Neural progenitor cell (in vitro differentiated cells): ENCODE data around the gene RFPL1. TPM values are rescaled to one million over a fixed set of nuclear protein-coding genes. Genes with fewer than 3 reads are reported as not detected.

Experiments used
- DNase-seq: peaks from one replicate; pipeline ENCODE4 v3.0.0-alpha.2; 2016; ENCODE audit warnings: low spot score
- H2AFZ ChIP-seq: fragments of 200-600 bp; sonication (generic); replicated peaks from 2 replicates; pipeline ENCODE4 v1.6.1; 2016; ENCODE audit warnings: antibody characterized with exemption
- H3F3A ChIP-seq: fragments of 200-600 bp; sonication (generic); 2 replicates; pipeline ENCODE4 v1.6.1; 2016; ENCODE audit warnings: antibody characterized with exemption, low read depth
- H3K27ac ChIP-seq: fragments of 200-600 bp; sonication (generic); 2 replicates; pipeline ENCODE4 v1.5.1; 2016; ENCODE audit warnings: mild to moderate bottlenecking
- H3K27me3 ChIP-seq: fragments of 200-600 bp; sonication (generic); 2 replicates; pipeline ENCODE4 v1.6.1; 2016; ENCODE audit warnings: mild to moderate bottlenecking, moderate library complexity
- H3K36me3 ChIP-seq: fragments of 200-600 bp; sonication (generic); 2 replicates; pipeline ENCODE4 v1.5.1; 2016
- H3K4me1 ChIP-seq: fragments of 200-600 bp; sonication (generic); 2 replicates; pipeline ENCODE4 v1.6.1; 2016; ENCODE audit warnings: mixed run types
- H3K4me2 ChIP-seq: fragments of 200-600 bp; sonication (generic); 2 replicates; pipeline ENCODE4 v1.6.1; 2016
- H3K4me3 ChIP-seq: fragments of 200-600 bp; sonication (generic); 2 replicates; pipeline ENCODE4 v1.5.1; 2016
- H3K79me2 ChIP-seq: fragments of 200-600 bp; sonication (generic); 2 replicates; pipeline ENCODE4 v1.6.1; 2016; ENCODE audit warnings: low read depth
- H3K9ac ChIP-seq: fragments of 200-600 bp; sonication (generic); 2 replicates; pipeline ENCODE4 v1.6.1; 2016
- H3K9me3 ChIP-seq: fragments of 200-600 bp; sonication (generic); 2 replicates; pipeline ENCODE4 v1.5.1; 2016; ENCODE audit warnings: low read depth
- H4K20me1 ChIP-seq: fragments of 200-600 bp; sonication (generic); 2 replicates; pipeline ENCODE4 v1.6.1; 2016; ENCODE audit warnings: low read depth
- H3K27ac Mint-ChIP-seq: 3 replicates; pipeline ENCODE4 v1.8.0; 2021; ENCODE audit warnings: mixed read lengths
- H3K27me3 Mint-ChIP-seq: 2 replicates; pipeline ENCODE4 v1.8.0; 2022; ENCODE audit warnings: low read depth, mild to moderate bottlenecking, inconsistent platforms, moderate library complexity, mixed read lengths; ENCODE audit not compliant: insufficient read depth
- H3K36me3 Mint-ChIP-seq: 3 replicates; pipeline ENCODE4 v1.8.0; 2021; ENCODE audit warnings: mixed read lengths
- H3K4me1 Mint-ChIP-seq: 3 replicates; pipeline ENCODE4 v1.8.0; 2021; ENCODE audit warnings: mixed read lengths
- H3K4me3 Mint-ChIP-seq: 3 replicates; pipeline ENCODE4 v1.8.0; 2021; ENCODE audit warnings: mild to moderate bottlenecking, moderate library complexity, mixed read lengths
- H3K9me3 Mint-ChIP-seq: 3 replicates; pipeline ENCODE4 v1.8.0; 2020; ENCODE audit warnings: mixed read lengths
- CTCF ChIP-seq: fragments of 200-600 bp; sonication (generic); IDR thresholded peaks from 2 replicates; pipeline ENCODE4 v1.5.1; 2017; ENCODE audit warnings: antibody characterized with exemption, mild to moderate bottlenecking
- EZH2 ChIP-seq: fragments of 200-600 bp; sonication (generic); IDR thresholded peaks from 2 replicates; pipeline ENCODE4 v1.6.1; 2017; ENCODE audit warnings: antibody characterized with exemption, mild to moderate bottlenecking, moderate library complexity
- EZH2phosphoT487 ChIP-seq: fragments of 200-600 bp; sonication (generic); IDR thresholded peaks from 2 replicates; pipeline ENCODE4 v1.6.1; 2017; ENCODE audit warnings: antibody characterized with exemption
- total RNA-seq: library from RNA; depleted of rRNA; stranded (reverse); fragments of >200 nt; gene quantifications from 2 replicates; pipeline ENCODE4 v1.2.3, GENCODE V29; 2015; ENCODE audit warnings: low replicate concordance

The RFPL1 gene
- total RNA-seq, 1 donor from 2014 or later = not detected

DNA sequence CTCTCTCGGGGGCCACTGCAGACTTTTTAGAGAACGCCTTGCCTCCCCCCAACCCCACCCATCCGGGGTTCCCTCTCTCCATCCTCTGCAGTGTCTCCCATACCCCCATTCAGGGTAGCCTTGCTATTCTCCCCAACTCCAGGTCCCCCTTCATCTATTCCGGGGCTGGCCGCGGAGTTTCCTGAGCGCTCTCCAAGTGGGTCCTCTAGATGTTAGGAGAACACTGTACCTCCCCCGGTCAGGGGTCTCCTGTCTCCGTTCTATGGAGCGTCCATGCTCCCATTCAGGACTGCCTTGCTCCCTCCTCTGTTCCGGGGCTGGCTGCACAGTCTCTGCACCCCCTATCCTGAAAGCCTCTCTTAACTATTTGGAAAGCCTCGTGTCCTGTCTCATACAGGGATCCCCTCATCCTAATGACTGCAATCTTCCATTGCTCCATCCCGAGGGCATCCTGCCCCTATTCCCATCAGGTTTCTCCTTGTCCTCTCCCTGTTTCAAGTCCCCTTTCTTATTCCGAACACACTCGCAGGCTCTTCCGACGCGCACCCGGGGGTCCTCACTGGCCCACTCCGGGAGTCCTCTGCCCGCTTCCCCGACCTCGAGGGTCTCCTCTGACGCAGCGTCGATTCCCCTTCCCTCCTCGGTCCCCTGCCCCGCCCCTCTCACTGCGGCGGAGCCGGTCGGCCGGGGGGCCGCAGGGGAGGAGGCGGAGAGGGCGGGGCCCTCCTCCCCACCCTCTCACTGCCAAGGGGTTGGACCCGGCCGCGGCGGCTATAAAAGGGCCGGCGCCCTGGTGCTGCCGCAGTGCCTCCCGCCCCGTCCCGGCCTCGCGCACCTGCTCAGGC is 41.3 kb downstream of the RFPL1 start, which contains the start of gene NEFH:
Gene NEFH (plus strand): TSS at position 802 of the 845 bp plus-strand sequence. CDS start 45 bp downstream, outside the sequence.
- H3K9me3 ChIP-seq = no peaks in the 10 kb centered on the region
- H3K4me3 Mint-ChIP-seq = peak within 1 kb of the TSS; percentile 84
- H3K36me3 Mint-ChIP-seq = no peaks in the 10 kb centered on the region
- peaks cover 62% of the 10 kb centered on the region for H4K20me1 ChIP-seq
- H3K9ac ChIP-seq = no peak within 1 kb of the TSS
- peak within 1 kb of the TSS; percentile 5 for H3K27ac Mint-ChIP-seq
- no peaks in the 10 kb centered on the region for H3K36me3 ChIP-seq
- H2AFZ ChIP-seq = no peak within 1 kb of the TSS
- H3K4me2 ChIP-seq = peak within 1 kb of the TSS; percentile 71
- H3K27me3 ChIP-seq = peaks cover 74% of the 10 kb centered on the region
- H3K9me3 Mint-ChIP-seq = no peaks in the 10 kb centered on the region
- DNase-seq = peak; percentile 56
- H3K4me1 Mint-ChIP-seq = peaks cover 29% of the 10 kb centered on the region
- H3F3A ChIP-seq = peaks cover 28% of the 10 kb centered on the region
- H3K27me3 Mint-ChIP-seq = peaks cover 45% of the 10 kb centered on the region
- no peak for TF ChIP-seq EZH2
- no peak for TF ChIP-seq EZH2phosphoT487
- no peak for TF ChIP-seq CTCF
- no peak within 1 kb of the TSS for H3K27ac ChIP-seq
- no peaks in the 10 kb centered on the region for H3K79me2 ChIP-seq
- H3K4me1 ChIP-seq = peaks cover 24% of the 10 kb centered on the region
- H3K4me3 ChIP-seq = peak within 1 kb of the TSS; percentile 28

GRCh38 chr22:29480262-29480511 is 41.8 kb downstream of the RFPL1 start:
- Mint-ChIP-seq H3K27ac (no peak overlapping the region), H3K4me3 (no peak overlapping the region), H3K27me3 (peaks cover 43% of the 10 kb centered on the region), H3K9me3 (no peaks in the 10 kb centered on the region), H3K4me1 (peaks cover 29% of the 10 kb centered on the region), H3K36me3 (no peaks in the 10 kb centered on the region)
- Histone ChIP-seq H3K4me1 (peaks cover 24% of the 10 kb centered on the region), H3K9ac (no peak overlapping the region), H3K27ac (no peak overlapping the region), H3K36me3 (no peaks in the 10 kb centered on the region), H3K27me3 (peaks cover 74% of the 10 kb centered on the region), H3K9me3 (no peaks in the 10 kb centered on the region), H3K4me2 (peak overlapping the region; percentile 71), H4K20me1 (peaks cover 62% of the 10 kb centered on the region), H3K79me2 (no peaks in the 10 kb centered on the region), H3K4me3 (peak overlapping the region; percentile 28), H3F3A (peaks cover 28% of the 10 kb centered on the region), H2AFZ (no peak overlapping the region)
- DNase-seq = no peak
- TF ChIP-seq CTCF = no peak
- TF ChIP-seq EZH2 = peak; percentile 98
- peak; percentile 95 for TF ChIP-seq EZH2phosphoT487

DNA sequence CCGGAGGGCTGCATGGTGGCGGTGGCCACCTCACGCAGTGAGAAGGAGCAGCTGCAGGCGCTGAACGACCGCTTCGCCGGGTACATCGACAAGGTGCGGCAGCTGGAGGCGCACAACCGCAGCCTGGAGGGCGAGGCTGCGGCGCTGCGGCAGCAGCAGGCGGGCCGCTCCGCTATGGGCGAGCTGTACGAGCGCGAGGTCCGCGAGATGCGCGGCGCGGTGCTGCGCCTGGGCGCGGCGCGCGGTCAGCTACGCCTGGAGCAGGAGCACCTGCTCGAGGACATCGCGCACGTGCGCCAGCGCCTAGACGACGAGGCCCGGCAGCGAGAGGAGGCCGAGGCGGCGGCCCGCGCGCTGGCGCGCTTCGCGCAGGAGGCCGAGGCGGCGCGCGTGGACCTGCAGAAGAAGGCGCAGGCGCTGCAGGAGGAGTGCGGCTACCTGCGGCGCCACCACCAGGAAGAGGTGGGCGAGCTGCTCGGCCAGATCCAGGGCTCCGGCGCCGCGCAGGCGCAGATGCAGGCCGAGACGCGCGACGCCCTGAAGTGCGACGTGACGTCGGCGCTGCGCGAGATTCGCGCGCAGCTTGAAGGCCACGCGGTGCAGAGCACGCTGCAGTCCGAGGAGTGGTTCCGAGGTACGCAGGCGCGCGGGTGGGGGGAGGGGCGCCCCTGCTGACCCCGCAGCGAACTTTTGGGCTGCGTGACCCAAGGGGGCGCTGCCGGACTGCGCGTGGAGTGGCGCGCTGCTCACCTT is 42.3 kb downstream of the RFPL1 start:
- Histone ChIP-seq H3K4me3 (peak overlapping the region; percentile 28), H4K20me1 (peaks cover 57% of the 10 kb centered on the region), H3K9me3 (no peaks in the 10 kb centered on the region), H3F3A (peaks cover 28% of the 10 kb centered on the region), H3K36me3 (no peaks in the 10 kb centered on the region), H3K4me2 (peak overlapping the region; percentile 71), H3K79me2 (no peaks in the 10 kb centered on the region), H3K27ac (no peak overlapping the region), H3K4me1 (peaks cover 24% of the 10 kb centered on the region), H3K27me3 (peaks cover 73% of the 10 kb centered on the region), H2AFZ (no peak overlapping the region), H3K9ac (no peak overlapping the region)
- Mint-ChIP-seq H3K36me3 (no peaks in the 10 kb centered on the region), H3K4me3 (peak overlapping the region; percentile 84), H3K9me3 (no peaks in the 10 kb centered on the region), H3K27me3 (peaks cover 44% of the 10 kb centered on the region), H3K4me1 (peaks cover 29% of the 10 kb centered on the region), H3K27ac (no peak overlapping the region)
- TF ChIP-seq CTCF (peak; percentile 52), EZH2 (peak; percentile 96), EZH2phosphoT487 (peak; percentile 76)
- DNase-seq = peak; percentile 82
